A172 (cell line): ENCODE results near the gene SH3PXD2A. TPM values are rescaled to one million over a fixed set of nuclear protein-coding genes. Genes with fewer than 3 reads are reported as not detected.
"Not testable (repeated sequence)": the region's sequence is repeated elsewhere in the genome, so short reads cannot be mapped to it uniquely, and the experiment has no call there.

Source experiments
- DNase-seq: peaks from one replicate; pipeline ENCODE4 v3.0.0-alpha.2; 2015; ENCODE audit warnings: low spot score
- total RNA-seq: library from RNA; depleted of rRNA; stranded (reverse); fragments of >200 nt; shearing (Covaris generic); gene quantifications from 2 replicates; pipeline ENCODE4 v1.2.3, GENCODE V29; 2014

Gene SH3PXD2A
- total RNA-seq, 1 experiment from 2014 or later = 1.7 TPM

DNA sequence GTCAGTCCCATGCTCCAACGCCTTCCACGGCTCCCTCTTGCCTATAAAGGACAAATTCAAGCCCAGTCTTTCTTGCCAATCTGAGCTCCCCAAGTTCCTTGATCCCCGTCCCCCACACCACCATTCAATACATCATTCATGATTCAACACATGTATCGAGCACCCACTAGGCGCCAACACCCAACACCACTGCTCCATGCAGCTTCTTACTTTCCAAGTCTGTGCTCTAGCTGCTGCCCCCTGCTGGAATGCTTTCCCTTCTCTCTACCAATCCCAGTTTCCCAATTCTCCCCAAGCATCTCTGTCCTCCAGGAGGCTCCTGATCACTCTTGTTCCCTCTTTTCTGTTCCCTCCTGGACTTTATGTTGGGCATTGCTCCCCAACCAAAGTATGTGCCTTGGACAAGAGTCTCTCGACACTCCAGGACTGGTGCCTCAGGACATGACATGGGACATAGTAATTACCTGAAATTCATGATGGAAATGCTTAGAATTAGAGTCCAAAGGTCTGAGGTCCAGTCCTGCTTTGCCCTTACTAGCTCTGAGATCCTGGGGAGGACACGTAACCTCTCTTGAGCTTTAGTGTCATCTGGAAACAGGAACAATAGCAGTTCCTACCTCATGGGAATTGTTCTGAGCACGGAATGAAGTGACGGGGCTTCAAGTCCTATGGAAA lies 189.2 kb downstream of the SH3PXD2A start:
- peak; percentile 33 for DNase-seq

DNA sequence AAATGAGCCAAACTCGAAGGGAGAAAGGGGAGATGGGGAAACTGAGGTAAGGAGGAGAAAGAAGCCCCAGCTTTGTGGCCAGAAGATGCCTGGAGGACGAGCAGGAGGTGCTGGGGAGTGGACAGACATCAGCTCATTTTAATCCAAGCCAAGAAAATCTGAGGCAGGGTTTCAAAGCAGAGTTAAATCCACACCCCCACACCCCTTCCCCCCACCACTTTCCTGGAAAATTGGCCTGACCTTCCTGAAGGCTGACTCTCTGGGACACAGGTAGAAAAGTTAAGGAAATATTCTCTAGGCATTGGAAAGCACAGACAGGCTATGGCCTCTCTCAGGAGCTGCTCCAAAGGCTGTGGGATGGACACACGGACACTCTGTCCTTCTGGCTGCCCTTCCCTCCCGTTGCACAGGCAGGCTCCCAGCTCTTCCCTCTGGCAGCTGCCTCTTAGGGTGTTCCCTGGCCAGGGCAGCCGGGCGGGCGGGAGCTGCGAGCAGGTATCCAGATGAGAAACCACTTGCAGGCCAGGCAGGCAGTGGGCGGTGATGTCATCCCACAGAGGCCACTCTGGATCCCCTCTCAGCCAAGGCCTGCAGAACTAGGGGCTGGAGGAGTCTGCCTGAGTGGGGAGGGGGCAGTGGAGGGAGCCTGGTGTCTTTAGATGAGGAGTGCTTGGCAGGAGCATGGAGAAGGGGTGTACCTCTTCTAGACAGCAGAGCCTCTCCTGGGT lies 190.1 kb downstream of the SH3PXD2A start:
- no peak for DNase-seq

GRCh38 chr10:103663802-103664201 lies 191.6 kb downstream of the SH3PXD2A start:
- no peak for DNase-seq

DNA sequence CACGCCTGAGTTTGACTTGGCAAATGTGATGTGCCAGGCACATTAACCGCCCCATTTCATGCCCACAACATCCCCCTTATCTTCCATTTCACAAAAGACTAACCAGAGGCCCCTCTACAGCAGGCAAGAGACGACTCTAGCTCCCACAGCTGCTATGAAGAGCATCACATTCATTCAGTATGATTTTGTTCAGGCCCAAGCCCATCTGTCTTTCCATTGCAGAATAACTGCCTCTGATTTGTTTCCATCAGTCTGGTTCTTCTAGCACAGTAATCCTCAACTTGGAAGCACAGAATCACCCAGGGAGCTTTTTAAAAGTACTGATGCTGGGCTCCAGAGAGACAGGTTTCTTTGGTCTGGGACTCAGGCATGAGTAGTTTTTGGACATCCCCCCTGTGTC lies 192.1 kb downstream of the SH3PXD2A start:
- no peak for DNase-seq

DNA sequence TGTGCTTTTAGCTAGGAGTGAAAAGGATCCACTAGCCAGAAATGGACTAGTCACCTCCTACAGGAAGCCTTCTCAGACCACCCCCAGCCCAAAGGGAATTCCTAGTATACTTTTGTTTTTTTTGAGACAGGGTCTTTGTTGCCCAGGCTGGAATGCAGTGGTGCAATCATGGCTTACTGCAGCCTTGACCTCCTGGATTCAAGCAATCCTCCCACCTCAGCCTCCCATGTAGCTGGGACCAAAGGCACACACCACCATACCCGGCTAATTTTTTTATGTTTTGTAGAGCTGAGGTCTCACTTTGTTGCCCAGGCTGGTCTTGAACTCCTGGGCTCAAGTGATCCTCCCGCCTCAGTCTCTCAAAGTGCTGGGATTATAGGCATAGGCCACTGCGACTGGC lies 192.7 kb downstream of the SH3PXD2A start:
- DNase-seq = not testable (repeated sequence)

DNA sequence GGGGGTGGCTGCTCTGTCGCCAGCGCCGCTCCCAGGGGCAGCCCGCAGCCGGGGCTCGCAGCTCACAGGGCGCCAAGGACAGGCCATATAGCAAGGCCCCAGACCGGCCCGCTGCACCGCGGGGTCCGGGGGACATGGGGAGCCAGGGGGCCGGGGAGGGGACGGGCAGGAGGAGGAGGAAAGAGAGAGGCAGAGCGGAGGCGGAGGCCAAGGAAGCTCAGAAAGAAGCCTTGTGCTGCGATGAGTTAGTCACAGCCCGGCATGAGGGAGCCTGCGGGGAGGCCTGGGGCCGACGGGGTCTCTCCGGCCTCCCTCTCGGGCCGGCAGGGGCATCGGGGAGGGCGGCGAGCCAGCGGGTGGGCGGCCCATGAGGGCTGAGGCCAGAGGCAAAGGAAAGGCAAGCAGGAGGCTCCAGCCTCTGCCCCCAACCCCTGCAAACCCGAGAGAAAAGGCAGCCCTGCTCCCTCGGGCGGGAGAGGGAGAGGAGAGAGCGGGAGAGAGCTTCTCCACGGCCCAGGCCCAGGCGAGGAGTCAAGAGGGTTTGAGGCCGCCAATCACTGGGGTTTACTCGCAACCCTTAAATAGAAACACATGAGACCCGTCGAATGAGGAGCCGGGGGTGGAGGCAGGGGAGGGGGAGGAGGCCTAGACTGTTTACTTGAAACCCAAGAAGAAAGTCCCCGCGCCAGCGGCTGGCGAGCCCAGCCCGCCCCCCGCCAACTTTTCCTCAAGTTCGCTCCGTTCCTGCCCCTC lies 194.0 kb downstream of the SH3PXD2A start:
- peak; percentile 46 for DNase-seq

DNA sequence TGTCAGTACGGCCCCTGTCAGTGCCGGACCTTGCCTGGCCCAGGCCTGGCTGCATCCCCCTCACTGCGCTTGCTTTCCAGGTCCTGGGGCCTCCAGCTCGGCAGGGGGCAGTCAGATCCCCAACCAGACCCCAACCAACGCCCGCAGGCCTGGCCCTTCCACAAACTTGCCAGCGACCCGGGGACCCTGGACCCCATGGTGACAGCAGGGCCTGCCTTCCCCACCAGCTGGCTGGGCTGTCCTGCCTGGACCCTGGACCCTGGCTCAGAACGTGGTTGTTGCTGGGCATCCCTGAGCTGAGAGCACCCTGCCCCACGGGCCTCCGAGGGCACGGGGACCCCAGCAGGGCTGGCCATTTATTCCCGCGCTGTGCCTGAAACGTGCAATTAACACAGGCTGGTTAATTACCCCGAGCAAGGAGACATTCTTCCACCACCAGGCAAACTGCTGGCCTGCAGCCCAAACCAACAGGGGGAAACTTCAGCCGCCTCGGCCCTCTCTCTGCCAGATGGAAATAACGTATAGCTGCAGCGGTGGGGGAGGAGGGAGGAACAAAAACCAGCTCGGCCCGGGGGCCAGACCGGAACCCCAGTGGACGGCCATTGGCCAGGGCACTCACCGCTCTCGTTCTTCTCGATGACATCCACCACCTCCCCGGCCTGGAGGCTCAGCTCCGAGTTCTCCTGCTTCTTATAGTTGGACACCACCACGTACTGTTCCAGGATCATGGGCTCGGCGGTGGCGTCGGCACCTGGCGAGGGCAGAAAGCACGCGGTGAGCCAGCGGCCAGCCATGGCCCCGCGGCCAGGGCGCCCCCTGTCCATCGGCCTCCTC lies 194.8 kb downstream of the SH3PXD2A start:
- peak; percentile 41 for DNase-seq

GRCh38 chr10:103659674-103660363 lies 195.6 kb downstream of the SH3PXD2A start:
- peak; percentile 93 for DNase-seq

- no peak for DNase-seq
Measured at GRCh38 chr10:103658049-103658577, 197.3 kb downstream of the SH3PXD2A start.

DNA sequence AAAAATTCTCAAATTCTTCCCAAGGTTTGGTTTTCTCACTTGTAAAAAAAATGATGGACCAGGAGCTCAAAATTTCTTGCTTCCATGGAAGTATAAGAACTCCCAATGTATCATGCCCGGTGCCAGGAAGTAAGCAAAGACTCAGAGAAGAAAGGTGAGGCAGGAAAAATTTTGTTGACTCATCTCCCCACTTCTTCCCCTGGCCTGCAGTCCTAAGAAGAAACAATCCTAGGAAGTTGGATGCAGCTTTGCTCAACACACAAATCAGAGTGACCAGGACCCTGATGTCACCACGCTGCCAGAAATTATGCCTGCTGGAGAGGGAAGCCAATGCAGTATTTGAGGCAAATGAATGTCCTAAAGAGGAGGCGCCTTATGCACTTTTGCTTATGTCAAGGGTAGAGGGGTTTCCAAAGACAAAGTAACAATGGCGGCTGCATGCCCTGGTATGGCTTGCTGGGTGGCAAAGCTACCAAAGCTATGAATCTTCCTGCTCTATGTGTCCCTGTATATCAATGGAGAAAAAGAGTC lies 198.2 kb downstream of the SH3PXD2A start:
- DNase-seq = no peak

- DNase-seq = no peak
Measured at GRCh38 chr10:103654925-103655324, 200.5 kb downstream of the SH3PXD2A start.

DNA sequence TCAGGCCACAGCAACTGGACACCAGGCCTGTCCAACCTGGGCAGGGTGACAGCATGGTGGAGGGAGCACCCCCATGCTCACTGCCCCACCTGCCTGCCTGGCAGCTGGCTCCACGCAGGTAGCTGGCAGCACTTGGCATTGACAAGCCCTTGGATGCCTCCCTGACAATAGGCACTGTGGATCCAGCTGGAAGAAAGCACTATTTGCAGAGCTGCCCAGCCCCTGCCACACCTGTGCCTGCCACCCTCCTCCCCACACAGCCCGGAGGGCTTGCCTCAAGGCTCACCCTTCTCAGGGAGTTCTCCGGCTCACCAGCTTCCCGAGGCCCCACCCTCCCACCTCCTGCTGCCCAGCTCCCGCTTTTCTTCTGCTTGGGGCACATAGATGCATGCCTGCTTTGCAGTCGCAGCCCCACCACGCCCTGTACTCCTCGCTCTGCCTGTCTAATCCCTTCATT lies 201.8 kb downstream of the SH3PXD2A start:
- DNase-seq = no peak

- DNase-seq = no peak
Measured at GRCh38 chr10:103652599-103653281, 202.6 kb downstream of the SH3PXD2A start.

GRCh38 chr10:103651783-103652476 lies 203.4 kb downstream of the SH3PXD2A start:
- DNase-seq = no peak

DNA sequence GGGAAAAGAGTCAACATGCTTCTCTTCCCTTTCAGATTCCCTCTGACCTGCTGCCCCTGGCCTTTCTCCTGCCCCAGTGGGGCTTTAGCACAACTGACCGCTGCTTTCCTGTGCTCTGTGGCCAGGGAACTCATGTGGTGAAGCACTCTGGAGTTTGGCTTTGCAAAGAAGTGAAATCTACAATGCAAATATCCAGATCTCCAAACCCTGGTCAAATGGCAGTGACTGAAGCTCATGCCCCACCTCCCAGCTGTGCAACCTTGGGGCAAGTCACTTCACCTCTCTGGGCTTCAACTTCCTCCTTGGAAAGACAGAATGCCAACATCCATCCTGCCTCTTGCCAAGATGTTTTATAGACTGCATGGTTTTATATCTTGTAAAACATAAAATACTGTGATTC lies 204.0 kb downstream of the SH3PXD2A start:
- no peak for DNase-seq

- no peak for DNase-seq
Measured at GRCh38 chr10:103649654-103650423, 205.5 kb downstream of the SH3PXD2A start.

GRCh38 chr10:103648636-103649532 lies 206.5 kb downstream of the SH3PXD2A start:
- DNase-seq = no peak
